ENCODE results near the gene RALA.

Gene RALA

DNA sequence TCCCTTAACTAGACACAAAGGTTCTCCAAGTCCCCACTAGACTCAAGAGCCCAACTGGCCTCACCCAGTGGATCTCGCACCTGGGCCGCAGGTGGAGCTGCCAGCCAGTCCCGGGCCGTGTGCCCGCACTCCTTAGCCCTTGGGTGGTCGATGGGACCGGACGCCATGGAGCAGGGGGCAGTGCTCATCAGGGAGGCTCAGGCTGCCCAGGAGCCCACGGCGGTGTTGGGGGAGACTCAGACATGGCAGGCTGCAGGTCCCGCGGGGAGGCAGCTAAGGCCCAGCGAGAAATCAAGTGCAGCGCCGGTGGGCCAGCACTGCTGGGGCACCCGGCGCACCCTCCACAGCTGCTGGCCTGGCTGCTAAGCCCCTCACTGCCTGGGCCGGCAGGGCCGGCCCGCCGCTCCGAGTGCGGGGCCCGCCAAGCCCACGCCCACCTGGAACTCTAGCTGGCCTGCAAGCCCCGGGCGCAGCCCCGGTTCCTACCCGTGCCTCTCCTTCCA lies 130.5 kb downstream of the RALA start:
- no peak for TF ChIP-seq CTCF (IDR thresholded peaks at IDR 0.05; ENCODE audit: low read depth, low read length)
- no peak overlapping the region; the same call in 1 of the 2 replicates for H3K4me3 ChIP-seq (ENCODE audit: low read depth, low read length)

DNA sequence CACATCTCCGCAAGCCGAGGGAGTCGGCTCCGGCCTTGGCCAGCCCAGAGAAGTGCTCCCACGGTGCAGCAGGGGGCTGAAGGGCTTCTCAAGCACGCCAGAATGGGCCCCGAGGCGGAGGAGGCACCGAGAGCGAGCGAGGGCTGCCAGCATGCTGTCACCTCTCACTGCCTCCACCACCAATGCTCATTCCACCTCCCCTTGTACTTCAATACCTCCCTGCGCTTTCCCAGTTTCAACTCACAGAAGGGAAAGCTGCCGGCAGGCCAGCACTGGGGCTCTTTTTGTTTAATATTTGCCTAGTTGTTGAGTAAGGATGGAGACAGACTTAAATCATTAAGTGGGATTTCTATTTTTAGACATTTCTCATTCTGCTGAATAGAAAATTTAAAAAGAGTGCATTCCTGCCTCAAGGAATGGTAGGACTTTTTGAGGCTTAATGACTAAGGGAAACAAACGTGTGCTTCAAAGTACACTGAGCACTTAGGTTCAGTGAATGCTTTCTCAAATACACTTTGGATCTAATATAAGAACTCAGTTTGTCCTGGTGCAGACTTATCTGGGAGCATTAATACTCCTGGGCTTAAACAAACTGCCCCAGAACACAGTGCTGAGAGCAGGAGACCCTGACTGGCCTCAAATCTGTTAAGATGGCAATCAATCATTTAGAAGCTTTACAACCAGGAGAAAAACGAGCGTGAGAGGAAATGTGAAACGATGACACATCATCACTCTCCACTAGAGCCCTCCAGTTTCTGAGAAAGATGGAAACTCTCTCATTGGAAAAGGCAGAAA lies 131.2 kb downstream of the RALA start:
- no peak for TF ChIP-seq CTCF (IDR thresholded peaks at IDR 0.05; ENCODE audit: low read depth, low read length)
- peak overlapping the region; percentile 26; the same call in 1 of the 2 replicates for H3K4me3 ChIP-seq (ENCODE audit: low read depth, low read length)

- no peak for TF ChIP-seq CTCF (IDR thresholded peaks at IDR 0.05; ENCODE audit: low read depth, low read length)
Observed at GRCh38 chr7:39757604-39758003, 134.2 kb downstream of the RALA start.

More at GRCh38 chr7:39757604-39758003, 134.2 kb downstream of the RALA start:
- no peak overlapping the region for H3K4me3 ChIP-seq (ENCODE audit: low read depth, low read length)

All from WI38 (cell line).